ENCODE results near the gene SYNE1.

Gene SYNE1

DNA sequence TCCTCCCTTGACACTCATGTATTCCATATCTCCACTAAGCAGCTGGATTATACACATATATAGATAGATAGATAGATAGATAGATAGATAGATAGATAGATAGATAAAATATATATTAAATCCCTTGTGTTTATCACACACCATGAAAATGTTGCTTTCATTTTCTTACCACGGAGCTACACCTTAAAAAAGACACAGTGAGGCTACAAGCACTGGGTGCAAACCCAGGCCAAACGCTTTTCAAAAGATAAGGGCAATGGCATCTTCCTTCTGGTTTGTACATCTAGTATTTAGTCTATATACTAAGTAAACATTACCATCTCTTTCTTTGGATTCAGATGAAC is 452.6 kb downstream of the SYNE1 start:
- TF ChIP-seq GATA2 (IDR thresholded peaks at IDR 0.05; ENCODE audit: low read depth, low read length) (no peak), GATA3 (IDR thresholded peaks at IDR 0.05; ENCODE audit: low read depth, low read length) (no peak)

DNA sequence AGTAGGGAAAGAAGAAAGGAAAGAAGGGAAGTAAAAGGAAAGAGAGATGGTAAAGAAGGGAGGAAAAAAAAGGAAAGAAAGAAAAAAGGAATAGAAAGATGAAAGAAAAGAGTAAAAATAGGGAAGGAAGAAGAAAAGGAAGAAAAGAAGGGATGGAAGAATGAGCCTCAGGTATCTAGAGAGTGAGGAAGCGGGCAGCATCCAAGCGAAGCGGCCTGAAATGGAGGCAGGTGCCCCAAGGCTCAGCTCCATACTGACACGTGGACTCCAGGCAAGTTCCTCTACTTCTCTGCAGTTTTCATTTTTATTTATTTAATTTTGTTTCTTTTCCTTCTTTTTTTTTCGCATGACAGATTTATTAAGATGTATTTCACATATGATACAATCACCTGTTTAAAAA is 456.6 kb downstream of the SYNE1 start:
- TF ChIP-seq GATA3 (IDR thresholded peaks at IDR 0.05; ENCODE audit: low read depth, low read length): no peak
- no peak for TF ChIP-seq GATA2 (IDR thresholded peaks at IDR 0.05; ENCODE audit: low read depth, low read length)

DNA sequence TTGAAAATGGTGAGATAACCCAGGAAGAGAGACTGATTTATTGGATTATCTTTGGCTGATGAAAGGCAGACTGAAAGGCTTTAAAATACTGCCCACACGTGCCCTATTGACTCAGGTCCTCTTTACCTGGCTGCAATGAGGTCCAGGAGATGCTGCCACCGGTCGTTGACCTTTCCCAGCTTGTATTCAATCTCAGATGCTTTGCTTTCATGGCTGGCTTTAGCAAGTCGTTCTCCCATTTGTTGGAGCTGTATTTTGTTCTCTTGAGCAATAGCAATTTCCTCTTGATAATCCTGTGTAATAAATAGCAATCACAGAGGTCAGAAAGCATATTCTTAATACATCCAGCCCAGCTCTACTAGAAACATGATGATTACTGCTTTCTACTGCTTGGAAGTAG is 460.9 kb downstream of the SYNE1 start:
- TF ChIP-seq GATA3 (IDR thresholded peaks at IDR 0.05; ENCODE audit: low read depth, low read length) (no peak), GATA2 (IDR thresholded peaks at IDR 0.05; ENCODE audit: low read depth, low read length) (no peak)

DNA sequence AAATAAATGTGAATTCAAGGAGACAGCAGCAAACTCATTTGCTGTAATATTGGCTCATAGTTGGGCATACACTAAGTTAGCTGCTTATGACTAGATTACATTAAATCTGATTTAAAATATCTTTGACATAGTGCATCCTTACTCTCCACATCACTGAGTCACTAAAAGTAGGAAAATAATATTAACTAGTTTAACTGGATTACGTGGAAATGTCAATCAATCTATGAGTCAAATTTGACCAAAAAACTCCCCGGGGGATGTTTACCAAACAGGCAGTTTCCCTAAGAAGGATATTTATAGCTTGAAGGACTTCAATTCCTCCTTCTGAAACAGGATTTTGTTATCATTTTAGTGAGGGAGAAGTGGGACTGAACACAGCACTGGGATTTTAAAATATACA is 463.2 kb downstream of the SYNE1 start:
- TF ChIP-seq GATA2 (IDR thresholded peaks at IDR 0.05; ENCODE audit: low read depth, low read length): no peak
- no peak for TF ChIP-seq GATA3 (IDR thresholded peaks at IDR 0.05; ENCODE audit: low read depth, low read length)

DNA sequence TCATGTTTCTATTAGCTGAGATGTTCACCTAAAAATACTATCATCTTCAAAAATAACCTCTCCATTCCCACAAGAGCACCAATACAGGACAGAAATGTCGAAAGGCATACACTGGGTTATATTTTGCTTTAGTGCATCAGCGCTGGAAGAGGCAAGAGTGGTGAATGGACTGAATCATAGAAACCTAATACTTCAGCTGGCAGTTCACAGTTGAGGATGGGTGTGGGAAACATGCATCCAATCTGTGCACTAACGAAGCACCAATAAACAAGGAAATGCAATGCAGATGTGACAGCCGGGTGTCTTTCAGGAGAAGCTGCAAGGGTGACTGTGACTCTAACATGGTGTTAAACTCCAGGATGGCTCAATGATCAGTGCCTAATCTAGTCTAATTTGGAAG is 463.8 kb downstream of the SYNE1 start:
- TF ChIP-seq GATA2 (IDR thresholded peaks at IDR 0.05; ENCODE audit: low read depth, low read length): no peak
- no peak for TF ChIP-seq GATA3 (IDR thresholded peaks at IDR 0.05; ENCODE audit: low read depth, low read length)

DNA sequence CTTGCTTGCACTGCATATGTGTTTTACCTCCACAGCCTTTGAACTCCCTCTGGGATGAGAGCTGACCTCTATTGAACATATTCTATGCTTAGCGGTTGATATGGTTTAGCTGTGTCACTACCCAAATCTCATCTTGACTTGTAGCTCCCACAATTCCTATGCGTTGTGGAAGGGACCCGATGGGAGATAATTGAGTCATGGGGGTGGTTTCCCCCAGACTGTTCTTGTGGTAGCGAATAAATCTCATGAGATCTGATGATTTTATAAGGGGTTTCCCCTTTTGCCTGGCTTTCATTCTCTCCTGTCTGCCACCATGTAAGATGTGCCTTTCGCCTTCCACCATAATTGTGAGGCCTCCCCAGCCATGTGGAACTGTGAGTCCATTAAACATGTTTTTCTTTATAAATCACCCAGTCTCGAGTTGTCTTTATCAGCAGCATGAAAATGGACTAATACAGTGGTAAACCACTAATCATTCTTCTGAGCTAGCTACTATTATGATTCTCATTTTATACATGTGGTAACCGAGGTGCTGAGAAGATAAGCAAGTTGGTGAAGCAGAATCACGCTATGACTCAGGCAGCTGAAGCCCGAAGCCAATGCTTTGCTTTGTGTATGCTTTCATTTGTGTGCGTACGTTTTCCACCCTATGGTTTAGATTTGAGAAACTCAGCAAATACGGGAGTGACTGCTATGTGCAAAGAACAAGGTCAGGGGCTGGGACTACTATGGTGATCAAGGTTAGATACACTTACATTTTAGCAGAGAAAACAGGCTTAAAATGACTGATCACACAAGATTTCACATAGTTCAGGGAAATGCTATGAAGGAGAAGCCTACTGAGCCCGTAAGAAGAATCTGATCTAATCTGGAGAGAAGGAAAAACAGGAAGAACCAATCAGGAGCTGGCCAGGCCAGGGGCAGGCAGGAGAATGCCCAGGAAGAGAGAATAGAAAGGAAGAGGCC is 466.2 kb downstream of the SYNE1 start:
- no peak for TF ChIP-seq GATA3 (IDR thresholded peaks at IDR 0.05; ENCODE audit: low read depth, low read length)
- TF ChIP-seq GATA2 (IDR thresholded peaks at IDR 0.05; ENCODE audit: low read depth, low read length): no peak

DNA sequence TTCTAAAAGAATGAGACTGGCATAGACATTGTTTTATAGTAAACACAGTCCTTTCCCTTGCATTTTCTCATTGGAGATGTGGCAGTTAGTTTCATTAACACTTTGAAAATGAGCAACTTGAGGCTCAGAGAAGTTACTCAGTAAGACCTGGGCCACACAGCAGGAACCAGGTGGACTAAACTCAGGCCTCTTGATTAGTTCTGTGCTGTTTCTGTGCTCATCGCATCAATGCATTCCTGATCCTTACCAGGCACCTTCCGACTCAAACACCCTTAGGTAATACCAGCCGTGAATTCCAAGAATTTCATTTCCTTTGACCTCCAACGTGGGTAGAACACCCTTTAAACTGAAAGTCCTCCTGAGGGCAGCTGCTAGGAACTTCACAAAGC is 466.9 kb downstream of the SYNE1 start:
- TF ChIP-seq GATA3 (IDR thresholded peaks at IDR 0.05; ENCODE audit: low read depth, low read length) (no peak), GATA2 (IDR thresholded peaks at IDR 0.05; ENCODE audit: low read depth, low read length) (no peak)

DNA sequence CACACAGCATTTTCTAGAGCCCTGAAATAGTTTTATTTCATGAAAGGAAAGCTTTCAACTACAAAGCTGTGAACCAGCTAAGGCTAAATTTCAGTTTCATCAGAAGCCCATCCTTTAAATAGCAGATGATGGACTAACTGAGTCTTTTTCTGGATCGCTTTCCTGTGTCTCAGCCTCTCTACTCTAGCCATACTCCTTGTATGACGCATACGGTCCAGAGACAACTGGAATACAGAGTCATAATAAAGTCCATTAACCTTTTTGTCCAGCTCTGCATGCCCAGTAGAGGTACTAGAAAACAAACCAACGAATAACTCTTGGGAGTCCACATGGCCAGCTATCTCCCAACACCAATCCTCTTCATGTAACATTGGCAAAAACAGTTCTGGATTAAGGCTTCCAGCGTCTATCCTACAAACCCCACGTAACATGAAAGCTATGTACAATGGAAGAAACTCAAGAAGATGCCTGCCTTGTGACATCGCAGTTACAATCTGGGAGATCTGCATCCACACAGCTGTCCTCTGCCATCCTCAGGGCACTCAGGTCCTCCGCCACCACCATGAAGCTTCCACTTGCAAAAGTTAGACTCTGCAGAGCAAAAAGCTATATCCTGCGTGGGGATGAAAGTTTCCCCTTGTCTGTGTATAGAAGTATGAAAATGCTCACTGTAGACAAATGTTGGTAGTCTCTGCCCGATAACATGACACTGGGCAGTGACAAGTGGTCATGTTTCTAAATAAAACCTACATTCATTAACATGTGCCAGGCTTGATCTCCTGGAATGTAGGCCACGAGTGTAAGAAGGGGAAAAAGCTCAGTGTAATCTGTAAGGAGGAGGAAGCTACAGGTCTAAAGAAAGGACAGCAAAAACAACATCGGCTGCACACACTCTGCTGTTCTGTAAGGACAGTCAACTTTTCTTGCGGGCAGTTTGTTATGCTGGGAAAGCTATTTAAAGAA is 469.2 kb downstream of the SYNE1 start:
- TF ChIP-seq GATA2 (IDR thresholded peaks at IDR 0.05; ENCODE audit: low read depth, low read length): no peak
- TF ChIP-seq GATA3 (IDR thresholded peaks at IDR 0.05; ENCODE audit: low read depth, low read length): no peak

DNA sequence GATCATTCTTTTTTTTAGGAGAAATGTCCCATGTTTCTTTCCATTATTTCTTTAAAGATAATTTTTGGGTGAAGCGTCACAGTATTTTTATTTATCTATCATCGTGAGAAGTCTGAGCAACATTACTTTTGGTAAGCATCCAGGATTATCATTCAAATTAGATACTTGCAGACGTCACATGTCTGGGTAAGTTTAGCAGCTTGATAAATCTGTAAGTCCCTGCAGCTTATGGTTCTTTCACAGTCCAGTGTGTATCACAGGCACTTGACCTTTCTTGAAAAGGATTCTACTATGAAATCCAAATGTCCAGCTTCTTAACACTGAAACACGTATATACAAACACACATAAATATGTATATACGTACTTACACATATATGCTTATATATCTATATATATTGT is 470.3 kb downstream of the SYNE1 start:
- TF ChIP-seq GATA2 (IDR thresholded peaks at IDR 0.05; ENCODE audit: low read depth, low read length) (no peak), GATA3 (IDR thresholded peaks at IDR 0.05; ENCODE audit: low read depth, low read length) (no peak)

DNA sequence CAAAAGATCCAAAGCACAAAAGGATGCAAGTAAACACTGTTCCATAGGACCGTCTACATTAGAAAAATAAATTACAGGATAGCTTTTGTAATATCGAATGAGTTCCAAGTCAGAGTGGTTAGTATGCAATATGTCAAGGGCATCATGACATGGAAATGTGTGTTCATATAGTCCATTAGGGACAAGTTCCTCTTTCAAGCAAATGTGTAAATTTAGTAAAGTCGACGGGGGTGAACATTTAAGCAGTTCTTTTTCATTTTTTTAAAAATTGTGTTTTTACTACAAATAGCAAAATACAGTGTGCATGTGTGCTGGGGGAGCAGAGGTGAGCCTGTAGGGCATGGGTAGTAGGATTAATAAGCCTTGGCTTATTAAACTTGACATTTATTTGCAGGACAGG is 470.7 kb downstream of the SYNE1 start:
- TF ChIP-seq GATA3 (IDR thresholded peaks at IDR 0.05; ENCODE audit: low read depth, low read length) (no peak), GATA2 (IDR thresholded peaks at IDR 0.05; ENCODE audit: low read depth, low read length) (no peak)

DNA sequence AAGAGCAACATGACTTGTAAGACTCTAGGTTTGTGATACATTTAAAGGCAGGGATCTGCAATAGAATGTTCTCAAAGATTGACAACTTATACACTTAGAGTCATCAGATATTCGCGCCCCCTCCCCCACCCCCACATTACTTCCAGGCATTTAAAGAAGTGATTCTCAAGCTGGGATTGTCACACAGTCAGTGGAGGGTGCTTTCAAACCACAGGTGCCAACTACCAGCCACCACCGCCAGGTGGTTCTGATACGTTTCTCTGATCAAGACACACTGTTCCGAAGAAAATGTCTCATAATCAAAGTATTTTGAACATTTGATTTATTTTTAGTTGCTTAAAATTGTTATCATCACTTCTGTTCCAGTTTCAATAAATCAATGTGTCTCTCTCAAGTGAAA is 472.2 kb downstream of the SYNE1 start:
- TF ChIP-seq GATA2 (IDR thresholded peaks at IDR 0.05; ENCODE audit: low read depth, low read length) (no peak), GATA3 (IDR thresholded peaks at IDR 0.05; ENCODE audit: low read depth, low read length) (no peak)

DNA sequence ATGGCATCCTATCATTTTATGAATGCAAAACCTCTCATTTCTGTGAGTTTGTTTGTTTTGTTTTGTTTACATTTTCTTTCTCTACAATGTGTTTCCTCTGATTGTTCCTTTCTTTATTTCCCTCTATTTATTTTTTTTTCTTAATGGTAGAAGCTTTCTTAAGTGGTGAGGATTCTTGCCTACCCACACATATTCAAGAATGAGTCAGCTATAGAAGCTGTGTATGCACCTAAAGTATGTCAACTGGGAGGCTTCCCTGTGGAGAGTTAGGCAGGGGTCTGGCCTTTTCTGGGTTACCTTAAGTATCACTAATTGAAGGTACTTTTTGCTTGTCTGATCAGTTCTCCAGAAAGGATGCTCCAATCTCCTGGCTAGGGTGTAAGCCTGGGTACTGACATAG is 475.7 kb downstream of the SYNE1 start:
- TF ChIP-seq GATA3 (IDR thresholded peaks at IDR 0.05; ENCODE audit: low read depth, low read length) (no peak), GATA2 (IDR thresholded peaks at IDR 0.05; ENCODE audit: low read depth, low read length) (no peak)

DNA sequence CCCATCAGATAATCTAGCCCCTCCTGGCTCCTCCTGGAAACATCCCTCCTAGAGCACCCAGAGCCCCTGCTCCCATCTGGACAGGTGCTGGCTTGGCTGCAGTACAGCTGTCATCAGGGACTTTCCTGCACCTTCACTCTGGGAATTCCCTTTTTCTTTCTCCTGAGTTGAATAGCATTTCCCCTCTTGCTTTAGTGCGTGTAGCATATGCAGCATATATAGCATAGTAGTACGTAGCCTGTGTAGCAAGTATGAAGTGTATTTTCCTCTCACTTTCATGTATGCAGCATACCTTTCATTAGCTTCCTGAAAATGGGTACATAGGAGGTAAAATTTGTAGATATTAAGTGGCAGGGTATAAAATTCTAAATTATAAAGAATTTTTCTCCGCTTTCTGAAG is 476.8 kb downstream of the SYNE1 start:
- no peak for TF ChIP-seq GATA2 (IDR thresholded peaks at IDR 0.05; ENCODE audit: low read depth, low read length)
- TF ChIP-seq GATA3 (IDR thresholded peaks at IDR 0.05; ENCODE audit: low read depth, low read length): no peak

DNA sequence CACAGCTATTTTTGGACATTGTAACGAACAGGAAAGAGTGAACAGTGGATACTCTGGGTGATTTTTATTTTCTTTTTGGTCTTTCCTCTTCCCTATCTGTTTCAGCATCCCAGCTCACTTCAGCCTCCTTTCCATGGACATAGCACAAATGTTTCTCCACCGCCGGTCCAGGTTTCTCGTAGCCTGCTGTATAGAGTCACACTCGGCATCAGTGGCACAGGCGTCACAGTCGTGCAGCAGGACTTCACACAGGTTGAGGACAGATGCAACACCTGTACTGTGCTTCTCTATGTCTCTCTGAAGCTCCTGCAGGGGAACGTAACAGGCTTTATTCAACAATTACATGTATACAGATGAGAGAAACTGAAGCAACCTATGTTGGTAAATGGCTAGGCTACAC is 481.4 kb downstream of the SYNE1 start:
- no peak for TF ChIP-seq GATA2 (IDR thresholded peaks at IDR 0.05; ENCODE audit: low read depth, low read length)
- no peak for TF ChIP-seq GATA3 (IDR thresholded peaks at IDR 0.05; ENCODE audit: low read depth, low read length)

Data from SH-SY5Y (cell line).